AG09319 (cell line): ENCODE data around the gene C10orf67.
"Not testable (repeated sequence)": the region's sequence is repeated elsewhere in the genome, so short reads cannot be mapped to it uniquely, and the experiment has no call there.

ENCODE experiments used
- DNase-seq: peaks from one replicate; pipeline ENCODE4 v3.0.0-alpha.2; 2010; ENCODE audit warnings: low read depth; ENCODE audit errors: extremely low read depth
- TF ChIP-seq, protein P1 (sequence below): IDR thresholded peaks from 2 replicates; pipeline ENCODE4 v1.5.1; 2011; ENCODE audit warnings: low read depth, mild to moderate bottlenecking, inconsistent platforms, low read length, moderate library complexity

The C10orf67 gene

DNA sequence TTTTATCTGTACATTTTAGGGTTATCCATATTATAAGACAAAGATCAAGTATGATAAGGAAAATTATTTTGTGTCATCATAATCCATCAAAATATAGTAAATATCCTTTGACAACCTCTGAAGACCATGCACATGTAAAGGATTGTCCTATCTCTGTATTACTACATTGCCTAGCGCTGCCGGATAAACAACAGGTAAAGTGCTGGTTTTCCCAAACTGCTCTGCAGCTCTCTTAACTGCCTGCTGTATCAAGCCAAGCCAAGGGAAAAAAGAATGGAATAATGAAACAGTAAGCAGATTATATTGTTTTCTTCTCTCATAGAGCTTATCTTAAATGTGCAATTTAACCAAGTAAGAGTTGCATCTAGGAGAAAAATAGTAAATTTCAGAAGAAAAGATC lies 81.7 kb downstream of the C10orf67 start:
- DNase-seq = no peak
- TF ChIP-seq, protein P1, sequence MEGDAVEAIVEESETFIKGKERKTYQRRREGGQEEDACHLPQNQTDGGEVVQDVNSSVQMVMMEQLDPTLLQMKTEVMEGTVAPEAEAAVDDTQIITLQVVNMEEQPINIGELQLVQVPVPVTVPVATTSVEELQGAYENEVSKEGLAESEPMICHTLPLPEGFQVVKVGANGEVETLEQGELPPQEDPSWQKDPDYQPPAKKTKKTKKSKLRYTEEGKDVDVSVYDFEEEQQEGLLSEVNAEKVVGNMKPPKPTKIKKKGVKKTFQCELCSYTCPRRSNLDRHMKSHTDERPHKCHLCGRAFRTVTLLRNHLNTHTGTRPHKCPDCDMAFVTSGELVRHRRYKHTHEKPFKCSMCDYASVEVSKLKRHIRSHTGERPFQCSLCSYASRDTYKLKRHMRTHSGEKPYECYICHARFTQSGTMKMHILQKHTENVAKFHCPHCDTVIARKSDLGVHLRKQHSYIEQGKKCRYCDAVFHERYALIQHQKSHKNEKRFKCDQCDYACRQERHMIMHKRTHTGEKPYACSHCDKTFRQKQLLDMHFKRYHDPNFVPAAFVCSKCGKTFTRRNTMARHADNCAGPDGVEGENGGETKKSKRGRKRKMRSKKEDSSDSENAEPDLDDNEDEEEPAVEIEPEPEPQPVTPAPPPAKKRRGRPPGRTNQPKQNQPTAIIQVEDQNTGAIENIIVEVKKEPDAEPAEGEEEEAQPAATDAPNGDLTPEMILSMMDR = no peak

DNA sequence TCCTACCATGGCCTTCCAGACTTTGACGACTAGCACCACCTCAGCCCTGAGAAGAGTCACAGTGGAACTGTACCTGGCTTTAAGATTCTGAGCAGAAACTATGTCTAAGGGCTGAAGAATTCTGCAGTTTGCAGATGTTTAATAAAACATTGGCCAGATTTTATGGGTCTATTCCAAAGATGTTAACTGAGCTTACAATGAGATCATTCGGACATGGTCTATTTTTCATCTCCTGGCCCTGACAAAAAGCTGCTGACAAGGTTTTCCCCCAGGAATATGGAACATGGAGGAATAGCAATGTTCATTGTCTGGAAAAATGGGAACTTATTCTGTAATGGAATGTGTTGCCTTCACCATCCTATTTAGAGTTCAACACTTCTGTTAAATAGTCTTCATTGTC lies 86.1 kb downstream of the C10orf67 start:
- TF ChIP-seq, protein P1 = no peak
- no peak for DNase-seq

DNA sequence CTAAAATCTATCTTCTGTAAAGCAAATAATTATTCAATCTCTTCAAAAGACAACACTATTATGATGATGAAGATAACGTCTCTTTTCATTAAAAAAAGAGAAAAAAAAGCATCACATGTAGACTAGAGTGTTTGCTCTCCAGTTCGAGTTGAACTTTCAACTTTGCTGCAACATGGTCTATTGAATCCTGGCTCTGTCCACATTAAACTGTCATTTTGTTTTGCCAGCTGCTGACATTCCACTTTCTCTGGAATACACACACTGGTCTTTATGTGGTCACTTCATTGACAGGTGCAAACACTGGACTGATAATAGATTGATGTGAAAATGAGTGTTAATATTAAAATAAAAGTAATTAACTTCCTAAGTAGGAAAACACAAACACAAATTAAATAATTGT lies 90.8 kb downstream of the C10orf67 start:
- DNase-seq = no peak
- TF ChIP-seq, protein P1 = no peak

DNA sequence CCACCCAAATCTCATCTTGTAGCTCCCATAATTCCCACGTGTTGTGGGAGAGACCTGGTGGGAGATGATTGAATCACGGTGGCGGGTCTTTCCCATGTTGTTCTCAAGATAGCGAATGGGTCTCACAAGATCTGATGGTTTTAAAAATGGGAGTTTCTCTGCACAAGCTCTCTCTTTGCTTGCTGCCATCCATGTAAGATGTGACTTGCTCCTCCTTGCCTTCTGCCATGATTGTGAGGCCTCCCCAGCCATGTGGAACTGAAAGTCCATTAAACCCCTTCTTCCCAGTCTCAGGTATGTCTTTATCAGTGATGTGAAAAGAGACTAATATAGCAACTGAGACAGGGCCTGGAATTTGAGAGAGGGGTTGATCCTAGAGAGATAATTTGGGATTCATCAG lies 91.7 kb downstream of the C10orf67 start:
- DNase-seq = not testable (repeated sequence)

DNA sequence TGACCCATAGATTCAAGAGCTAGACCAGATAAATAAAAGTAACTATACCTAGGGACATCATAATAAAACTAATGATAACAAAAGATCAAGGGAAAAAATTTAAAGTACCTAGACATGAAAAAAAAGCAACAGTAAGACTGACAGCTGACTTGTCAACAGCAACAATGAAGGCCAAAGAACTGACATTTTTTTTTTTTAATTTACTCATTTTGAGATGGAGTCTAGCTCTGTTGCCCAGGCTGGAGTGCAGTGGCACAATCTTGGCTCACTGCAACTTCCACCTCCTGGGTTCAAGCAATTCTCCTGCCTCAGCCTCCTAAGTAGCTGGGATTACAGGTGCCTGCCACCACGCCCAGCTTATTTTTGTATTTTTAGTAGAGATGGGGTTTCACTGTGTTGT lies 102.8 kb downstream of the C10orf67 start:
- not testable (repeated sequence) for DNase-seq

DNA sequence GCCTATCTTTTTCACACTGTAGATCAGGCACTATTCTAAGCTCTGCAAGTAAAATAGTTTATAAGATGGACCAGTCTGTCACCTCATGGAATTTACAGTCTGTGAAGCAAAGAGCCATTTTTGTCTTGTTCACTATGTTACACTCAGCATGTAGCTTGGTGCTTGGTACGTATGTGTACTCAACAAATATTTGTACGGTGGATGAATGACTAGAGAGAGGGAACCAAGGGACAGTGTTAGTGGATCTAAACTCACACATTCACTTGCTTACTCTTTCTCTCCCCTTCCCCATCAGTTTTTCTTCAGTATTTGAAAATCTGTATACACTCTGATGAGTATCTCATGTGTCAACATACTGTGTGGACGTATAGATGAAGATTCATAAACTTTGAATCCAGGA lies 106.6 kb downstream of the C10orf67 start:
- DNase-seq = no peak
- TF ChIP-seq, protein P1 = no peak

DNA sequence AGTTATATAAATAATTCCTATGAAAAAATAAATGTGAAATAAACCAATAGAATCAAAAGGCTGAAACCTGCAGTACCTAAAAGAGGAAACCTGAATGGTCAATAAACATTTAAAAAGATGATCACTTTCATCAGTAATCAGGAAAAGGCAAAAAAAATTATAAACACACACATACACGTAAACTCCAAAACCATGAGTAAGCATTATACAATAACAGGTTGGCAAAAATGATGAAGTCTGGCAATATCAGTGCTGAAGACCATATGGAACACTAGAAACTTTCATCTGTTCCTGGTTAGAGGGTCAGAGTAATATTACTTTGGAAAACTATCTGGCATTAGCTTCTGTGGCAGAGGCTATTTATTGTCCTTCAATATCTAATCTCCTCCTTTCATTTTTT lies 114.0 kb downstream of the C10orf67 start:
- no peak for DNase-seq
- TF ChIP-seq, protein P1 = no peak

DNA sequence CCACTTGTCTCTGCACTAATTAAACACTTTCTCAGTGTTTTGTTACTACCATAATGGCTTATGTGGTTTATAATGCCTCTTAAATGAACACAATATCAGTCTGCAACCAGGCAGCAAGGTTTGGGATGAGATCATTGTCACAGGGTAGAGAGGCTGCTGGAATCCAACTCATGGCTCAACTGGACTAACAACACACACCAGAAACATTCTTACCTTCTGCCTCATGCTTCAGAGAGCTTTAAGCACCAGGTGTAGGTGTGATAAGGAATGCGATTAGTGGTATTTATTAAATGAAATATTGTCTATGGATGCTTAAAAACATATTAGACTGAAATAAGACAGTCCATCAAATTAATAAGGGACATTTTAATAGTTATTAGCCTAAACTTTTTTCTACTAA lies 127.1 kb downstream of the C10orf67 start:
- no peak for DNase-seq
- TF ChIP-seq, protein P1 = no peak

DNA sequence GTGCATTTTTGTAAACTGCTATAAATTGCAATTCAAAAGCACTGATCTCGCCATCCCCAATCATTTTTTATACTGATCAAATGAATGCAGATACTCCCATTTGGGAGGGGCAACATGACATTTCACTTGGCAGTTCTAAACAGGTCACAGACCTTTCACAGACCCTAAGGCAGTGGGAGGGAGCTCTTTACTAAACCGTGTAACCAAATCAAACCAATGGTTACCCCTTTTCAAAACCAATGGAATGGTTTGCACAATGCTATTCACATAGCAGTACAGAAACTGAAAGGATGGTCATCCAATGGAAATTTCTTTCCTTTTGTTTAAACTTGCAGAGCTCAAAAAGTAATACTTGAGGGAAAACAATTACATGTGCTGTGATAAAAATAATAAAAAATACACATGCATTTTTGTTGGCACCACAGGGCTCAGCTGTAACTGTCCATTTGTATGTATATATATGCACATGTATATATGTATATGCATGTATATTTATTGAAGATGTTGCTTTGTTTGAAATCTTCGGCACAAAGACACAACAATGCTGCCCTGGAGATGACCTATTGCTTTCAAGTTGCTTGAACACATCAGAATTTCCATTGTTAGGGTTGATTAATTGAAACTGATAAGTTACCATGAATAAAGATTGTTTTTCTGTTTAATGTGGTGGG lies 138.5 kb downstream of the C10orf67 start:
- no peak for DNase-seq
- TF ChIP-seq, protein P1 = no peak
